Neural cell (in vitro differentiated cells): Measurements from ENCODE around the gene AOAH.

ENCODE experiments used
- EZH2 ChIP-seq: fragments of 200-600, 300-800 bp; shearing (Covaris generic), sonication (generic); IDR thresholded peaks from 2 replicates; pipeline ENCODE4 v1.6.1; 2014; ENCODE audit warnings: antibody characterized with exemption, low read length, borderline replicate concordance, mild to moderate bottlenecking; ENCODE audit not compliant: insufficient read depth, poor library complexity, severe bottlenecking
- RAD21 ChIP-seq: fragments of 450-650 bp; conservative IDR thresholded peaks from 2 replicates; pipeline ENCODE4 v1.6.1; 2014; ENCODE audit warnings: antibody characterized with exemption, mild to moderate bottlenecking, moderate library complexity

GRCh38 chr7:36601601-36602000 lies 122.7 kb downstream of the AOAH start:
- TF ChIP-seq RAD21 = no peak
- TF ChIP-seq EZH2 = no peak
